ENCODE results near the gene TXLNB. TPM values are rescaled to one million over a fixed set of nuclear protein-coding genes. Genes with fewer than 3 reads are reported as not detected.

TXLNB gene
- total and polyA plus RNA-seq, 2 donors (not counting 3 experiments of a cell fraction or from before 2014, with no cell fraction given), result 0.04 to 0.18 TPM

DNA sequence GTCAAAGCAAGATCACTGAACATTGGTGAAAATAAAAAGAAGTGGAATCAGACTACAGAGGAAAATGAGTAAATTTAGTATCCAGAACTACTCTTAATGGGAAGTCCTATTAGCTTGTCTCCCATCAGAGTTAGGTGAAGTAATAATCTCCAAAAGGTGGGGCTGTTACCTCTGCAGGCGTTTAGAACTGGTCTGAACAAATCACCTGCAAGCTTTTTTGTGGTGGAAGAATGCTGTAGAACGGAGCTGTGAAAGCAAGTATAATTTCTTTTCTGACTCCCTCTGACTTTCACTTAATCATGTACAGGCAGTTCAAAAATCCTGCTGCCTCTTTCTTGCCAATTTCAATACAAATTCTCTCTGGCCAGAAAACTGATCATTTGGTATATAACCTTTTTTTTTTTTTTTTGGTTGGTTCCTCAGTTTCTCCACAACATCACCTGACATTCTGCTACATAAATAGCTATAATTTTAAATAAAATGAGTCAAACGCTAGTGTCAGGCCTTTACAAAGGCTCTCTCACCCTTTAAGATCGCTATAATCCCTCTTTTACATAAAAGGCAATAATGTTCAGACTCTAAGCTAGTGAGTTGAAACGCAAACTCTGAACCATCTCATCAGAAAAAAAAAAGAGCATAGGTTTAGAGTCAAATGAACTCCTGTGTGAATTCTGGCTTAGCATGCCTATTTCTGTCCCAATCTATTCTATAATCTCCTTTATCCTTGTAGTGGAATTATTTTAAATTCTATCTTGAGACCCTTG is 43.8 kb upstream of the TXLNB start:
- H3K27ac ChIP-seq (ENCODE audit: insufficient read depth, low read depth, low read length), result no peak overlapping the region
- dilution Hi-C loops (cut with MboI; ENCODE audit: extremely low pct_ligation_motif_present, low sequenced_read_pairs), result no loop called here
- no peak for FAIRE-seq

More for the DNA sequence above, 43.8 kb upstream of the TXLNB start:
- intact Hi-C loops (cut with micrococcal nuclease), result no loop called here
- DNase-seq (ENCODE audit: low read depth, low spot score), result no peak
- CTCF ChIA-PET, result interaction anchor here (1.0 to 1.6 kb wide), 2 partner anchors 29 to 32 kb away, joined by 3 to 5 read pairs; no protein-coding TSS in a partner anchor
- Histone ChIP-seq H2AFZ (ENCODE audit: low read depth, low read length) (no peak overlapping the region), H3K9me3 (replicated peaks; ENCODE audit: control insufficient read depth, insufficient read depth, low read length) (no peaks in the 10 kb centered on the region), H3K9ac (replicated peaks; ENCODE audit: extremely low read depth, insufficient read depth, low read length) (no peak overlapping the region), H3K4me2 (ENCODE audit: insufficient read depth, low read length) (no peak overlapping the region), H3K9me1 (replicated peaks; ENCODE audit: control insufficient read depth, extremely low read depth, insufficient read depth, low read length) (no peaks in the 10 kb centered on the region), H3K79me2 (ENCODE audit: control insufficient read depth, insufficient read depth, low read length) (no peaks in the 10 kb centered on the region), H3K27me3 (ENCODE audit: control insufficient read depth in 2 of 2, insufficient read depth in 2 of 2, low read length in 2 of 2) (no peaks in the 10 kb centered on the region), H4K20me1 (replicated peaks; ENCODE audit: control insufficient read depth, extremely low read depth, insufficient read depth, low read length) (no peaks in the 10 kb centered on the region), H3K4me1 (ENCODE audit: control insufficient read depth, extremely low read depth, insufficient read depth, low read length) (no peaks in the 10 kb centered on the region), H3K36me3 (ENCODE audit: control insufficient read depth in 2 of 2, extremely low read depth in 1 of 2, insufficient read depth in 2 of 2, low read length in 2 of 2) (no peaks in the 10 kb centered on the region), H3K4me3 (replicated peaks in 1 of 3; ENCODE audit: insufficient read depth in 1 of 3, low read depth in 1 of 3, low read length in 3 of 3) (no peak overlapping the region)
- POLR2A ChIA-PET, result no interaction called here
- no TSS peak for BruUV-seq (replicated peaks)
- TF ChIP-seq FOS (IDR thresholded peaks at IDR 0.05; ENCODE audit: borderline replicate concordance, insufficient read depth, low read length), result no peak
- TF ChIP-seq POLR2AphosphoS5 (IDR thresholded peaks at IDR 0.05; ENCODE audit: insufficient read depth, low read depth, low read length), result no peak
- TF ChIP-seq MYC (IDR thresholded peaks at IDR 0.05; ENCODE audit: low read depth, low read length), result no peak
- no peak for TF ChIP-seq JUN (IDR thresholded peaks at IDR 0.05; ENCODE audit: borderline replicate concordance, insufficient read depth, insufficient read length, low read depth)
- no peak for TF ChIP-seq GATA2 (IDR thresholded peaks at IDR 0.05; ENCODE audit: insufficient read depth, insufficient read length, low read depth, low read length)
- TF ChIP-seq MAX (IDR thresholded peaks at IDR 0.05; ENCODE audit: insufficient read depth, insufficient read length), result no peak
- no peak for TF ChIP-seq POLR2A (IDR thresholded peaks at IDR 0.05; ENCODE audit: low read depth, low read length)
- TF ChIP-seq CTCF (IDR thresholded peaks at IDR 0.05; ENCODE audit: extremely low read depth in 1 of 2, insufficient read depth in 1 of 2, low read depth in 1 of 2, low read length in 2 of 2), result no peak
- no peak for TF ChIP-seq EZH2 (IDR thresholded peaks at IDR 0.05; ENCODE audit: borderline replicate concordance, low read depth, low read length, severe bottlenecking)

Measured in endothelial cell of umbilical vein (primary cell).